Left colon (tissue), 2 donors: Measurements from ENCODE around the gene PLA2R1. TPM values are rescaled to one million over a fixed set of nuclear protein-coding genes. Genes with fewer than 3 reads are reported as not detected.
A peak's percentile ranks its signal among the peaks of the same experiment; 100 is the strongest.

Experiments
- ATAC-seq: fragments of 200-7000 bp; cut with Tn5 transposase; one replicate; pipeline ENCODE4 v1.9.1; 2020; ENCODE audit warnings: mild to moderate bottlenecking, moderate library complexity
- DNase-seq, 2 donors: peaks; one replicate each; pipeline ENCODE4 v3.0.0-alpha.2; 2020
- intact Hi-C, 2 donors: fragments of 100-400 bp; cut with DNase I in 1 of 2; cut with micrococcal nuclease in 1 of 2; formaldehyde crosslinking; loops; one replicate each; pipeline versions ENCODE4 v1.11.2 to v1.14.0; 2022; cut with DNase I, micrococcal nuclease
- long read RNA-seq: library from polyadenylated mRNA; unstranded; transcript quantifications from one replicate; pipeline ENCODE4 v2.0.0, GENCODE V29; 2021
- total RNA-seq, 2 donors: library from RNA; stranded (reverse); fragmentation: NEBNext Ultra II Directional; extraction: Animal tissue kit (Norgen Biotek cat#: 25700); gene quantifications; one replicate each; pipeline ENCODE4 v1.2.1, GENCODE V29; 2021
- donor health status: DM: no; HTN: no; CAD: no.
- donor health status: DM: yes; HTN: yes; CAD: no.

PLA2R1 gene
- total RNA-seq, result 10 to 100 TPM in 1 of 2 donors, 1 to 10 TPM in 1; 6.8 to 11.4 TPM
- long read RNA-seq, partial matches to known transcripts, result 1 of 5 reads
- long read RNA-seq, other reads (novel, unspliced or antisense), result 4 of 5 reads

DNA sequence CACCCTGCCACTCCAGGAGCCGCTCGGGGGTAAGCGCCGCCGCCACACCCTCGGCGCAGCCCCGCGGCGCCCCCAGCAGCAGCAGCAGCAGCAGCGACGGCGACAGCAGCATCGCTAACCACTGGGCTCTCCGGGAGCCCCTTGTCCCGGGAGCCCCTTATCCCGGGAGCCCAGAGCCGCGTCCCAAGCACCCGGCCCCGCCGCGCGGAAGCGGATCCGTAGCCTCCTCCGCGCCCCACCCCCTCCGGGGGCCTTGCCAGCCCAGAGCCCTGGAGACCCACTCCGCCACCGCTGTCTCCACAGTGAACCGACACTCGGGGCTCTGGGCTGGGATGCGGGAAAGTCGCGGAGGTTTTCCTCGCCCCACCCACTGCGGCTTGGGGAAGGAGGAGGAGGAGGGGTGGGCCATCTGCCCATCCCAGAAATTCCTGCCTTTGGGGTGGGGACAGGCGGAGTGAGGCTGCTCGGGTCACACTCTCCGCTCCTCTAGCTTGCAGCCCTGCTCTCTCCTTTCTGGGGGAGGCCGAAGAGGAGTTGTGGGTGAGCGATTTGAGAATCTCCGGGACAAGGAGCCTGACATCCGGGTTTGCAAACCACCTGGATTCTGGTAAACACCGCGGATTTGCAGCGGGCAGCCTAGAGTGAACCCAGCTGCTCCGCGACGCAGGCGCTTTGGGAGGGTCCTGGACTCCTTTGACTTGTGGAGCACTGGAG, at the start of gene PLA2R1:
PLA2R1 (minus strand) TSS at position 324 of the 714 bp plus-strand sequence; CDS start at position 112, 212 bp downstream.
- intact Hi-C loops, result no loop called here
- DNase-seq (peak; percentile 67 to 69), ATAC-seq (peak; percentile 78)

DNA sequence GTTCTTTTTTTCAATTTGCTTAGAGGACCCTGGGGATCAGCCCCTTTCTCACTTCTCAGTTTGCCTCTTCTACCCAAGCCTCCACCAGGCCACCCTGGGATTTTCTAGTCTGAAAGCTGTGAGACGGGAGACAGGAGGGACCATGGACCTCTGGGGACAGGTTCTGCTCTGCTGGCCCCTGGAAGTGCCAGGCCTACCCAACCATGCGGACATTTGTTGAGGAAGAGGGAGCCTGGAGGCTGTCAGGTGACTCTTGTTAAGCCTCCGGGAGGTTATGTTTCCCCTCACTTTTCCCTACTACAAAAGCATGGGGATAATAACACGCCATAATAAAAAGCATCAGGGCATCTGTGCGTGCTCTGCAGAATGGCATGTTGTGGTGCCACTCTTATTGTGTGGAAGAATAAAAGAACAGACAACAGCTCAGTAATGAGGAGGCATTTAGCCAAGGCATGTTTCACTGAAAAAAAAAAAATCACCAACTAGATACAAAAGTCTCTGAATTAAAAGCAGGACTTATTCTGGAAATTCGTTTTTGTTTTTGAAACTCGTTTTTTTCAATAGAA, 48.3 kb upstream of the PLA2R1 start:
- intact Hi-C loops, result loop anchor here in 1 of 2 donors (5.0 kb wide), 1 partner anchor 887 kb away; no protein-coding TSS in a partner anchor
- DNase-seq, result no peak
- ATAC-seq, result no peak

DNA sequence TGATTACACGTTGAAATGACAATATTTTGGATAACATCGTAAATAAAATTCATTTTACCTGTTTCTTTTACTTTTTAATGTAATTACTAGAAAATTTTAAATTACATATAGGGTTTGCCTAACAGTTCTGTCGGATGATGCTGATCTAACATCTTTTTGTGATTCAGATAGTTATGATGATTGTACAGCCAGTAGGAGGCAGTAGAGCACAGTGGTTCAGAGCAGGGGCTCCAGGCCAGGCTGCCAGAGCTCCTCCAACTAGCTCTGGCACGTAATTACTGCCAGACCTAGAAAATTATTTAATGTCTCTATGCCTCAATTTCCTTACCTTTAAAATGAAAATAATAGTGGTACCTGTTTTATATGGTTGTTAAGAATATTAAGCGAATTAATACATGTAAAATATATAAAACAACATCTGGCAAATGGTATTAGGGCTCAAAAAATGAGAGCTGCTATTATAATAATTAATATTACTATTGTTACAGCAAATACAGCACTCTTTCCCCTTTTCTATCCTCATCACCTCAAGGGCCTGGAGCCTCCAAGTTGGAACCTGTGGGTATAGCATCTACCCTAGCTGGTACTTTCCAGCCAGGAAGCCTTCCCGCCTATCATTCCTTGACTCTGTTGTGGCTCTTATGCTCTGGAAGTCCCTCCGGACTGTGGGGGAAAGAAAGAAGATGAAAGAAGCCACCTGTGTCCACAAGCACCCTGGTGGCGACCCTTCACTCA, 47.7 kb upstream of the PLA2R1 start:
- intact Hi-C loops, result loop anchor here in 1 of 2 donors (5.0 to 10.0 kb wide), 2 partner anchors 887 to 955 kb away; no protein-coding TSS in a partner anchor
- ATAC-seq, result peak; percentile 84

DNA sequence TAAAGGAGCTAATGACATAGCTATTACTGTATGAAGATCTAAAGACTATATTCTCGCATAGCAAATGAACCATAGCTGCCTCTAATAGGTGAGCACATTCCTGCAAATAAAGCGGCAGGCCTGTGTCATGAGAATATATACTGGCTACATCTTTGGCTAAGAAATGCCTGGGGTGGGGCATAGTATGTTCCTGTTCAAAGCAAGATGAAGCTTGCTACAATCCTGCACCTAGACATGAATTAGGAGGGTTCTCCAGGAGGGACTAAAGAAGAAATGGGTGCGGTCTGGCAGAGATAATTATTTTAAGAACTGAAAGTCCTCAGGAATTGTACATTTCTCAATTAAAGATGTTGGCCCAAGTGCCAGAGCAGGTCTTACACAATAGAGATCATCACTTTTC, 46.8 kb upstream of the PLA2R1 start:
- DNase-seq, result no peak
- no peak for ATAC-seq
- intact Hi-C loops, result loop anchor here in 1 of 2 donors (10.0 kb wide), 1 partner anchor 956 kb away; no protein-coding TSS in a partner anchor

More for the DNA sequence above, 47.7 kb upstream of the PLA2R1 start:
- peak; percentile 54 for DNase-seq

DNA sequence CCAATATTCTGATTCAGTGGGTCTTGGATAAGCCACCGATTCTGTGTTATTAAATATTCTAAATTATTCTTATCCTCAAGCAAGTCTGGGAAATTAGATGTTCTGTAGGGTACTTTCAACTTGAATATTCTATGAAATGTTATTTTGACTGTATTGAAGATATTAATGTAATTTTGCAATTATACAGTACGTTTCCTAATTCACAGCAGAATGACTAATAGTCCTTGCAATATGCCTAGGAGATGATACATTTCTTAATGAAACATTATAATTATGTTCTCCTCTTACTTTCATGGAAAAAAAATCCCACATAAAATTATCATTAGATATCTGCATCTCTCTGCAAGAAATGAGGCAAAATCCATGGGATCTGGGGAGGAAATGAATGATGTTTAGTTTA, 46.2 kb upstream of the PLA2R1 start:
- ATAC-seq, result no peak
- intact Hi-C loops, result loop anchor here in 1 of 2 donors (10.0 kb wide), 1 partner anchor 956 kb away; no protein-coding TSS in a partner anchor
- no peak for DNase-seq

DNA sequence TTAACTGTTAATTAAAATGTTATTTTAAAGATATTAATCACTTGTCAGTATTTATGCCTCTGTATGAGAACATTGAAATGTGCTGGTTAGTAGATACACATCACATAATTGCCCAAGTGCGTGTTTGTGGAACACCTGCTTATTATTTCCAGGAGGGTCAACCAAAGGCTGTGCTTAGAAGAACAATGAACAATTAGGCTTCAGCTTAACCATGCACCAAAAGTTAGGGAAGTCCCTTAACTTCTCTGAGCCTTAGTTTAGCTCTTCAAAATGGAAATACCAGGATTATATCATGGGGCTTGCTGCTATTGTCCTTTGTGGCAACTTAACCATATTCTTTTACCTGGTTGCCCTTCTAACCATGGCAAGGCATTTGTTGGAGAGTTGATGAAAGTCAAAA, 43.0 kb upstream of the PLA2R1 start:
- intact Hi-C loops, result loop anchor here in 1 of 2 donors (10.0 kb wide), 1 partner anchor 959 kb away; no protein-coding TSS in a partner anchor
- ATAC-seq, result no peak

DNA sequence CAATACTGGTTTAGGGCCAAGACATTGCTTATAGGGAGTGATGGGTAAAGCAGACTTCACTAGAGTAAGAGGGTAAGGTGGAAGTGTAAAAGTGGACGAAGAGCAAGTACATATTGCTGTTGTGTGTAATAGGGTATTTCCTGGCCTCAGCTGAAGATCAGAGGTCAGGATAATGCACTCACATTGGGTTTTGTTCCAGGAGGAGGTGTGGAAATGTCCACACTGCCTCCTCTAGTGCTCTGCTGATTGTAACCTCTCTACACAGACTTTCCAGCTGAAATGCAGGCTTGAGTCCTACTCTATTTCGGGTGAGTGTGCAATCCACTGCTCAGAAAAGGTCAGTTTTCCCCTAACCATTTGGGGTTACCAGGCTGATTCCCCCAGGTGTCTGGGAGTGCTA, 41.7 kb upstream of the PLA2R1 start:
- ATAC-seq (no peak), DNase-seq (no peak)
- intact Hi-C loops, result loop anchor here in 1 of 2 donors (10.0 kb wide), 1 partner anchor 961 kb away; no protein-coding TSS in a partner anchor

More for the DNA sequence above, 43.0 kb upstream of the PLA2R1 start:
- no peak for DNase-seq

DNA sequence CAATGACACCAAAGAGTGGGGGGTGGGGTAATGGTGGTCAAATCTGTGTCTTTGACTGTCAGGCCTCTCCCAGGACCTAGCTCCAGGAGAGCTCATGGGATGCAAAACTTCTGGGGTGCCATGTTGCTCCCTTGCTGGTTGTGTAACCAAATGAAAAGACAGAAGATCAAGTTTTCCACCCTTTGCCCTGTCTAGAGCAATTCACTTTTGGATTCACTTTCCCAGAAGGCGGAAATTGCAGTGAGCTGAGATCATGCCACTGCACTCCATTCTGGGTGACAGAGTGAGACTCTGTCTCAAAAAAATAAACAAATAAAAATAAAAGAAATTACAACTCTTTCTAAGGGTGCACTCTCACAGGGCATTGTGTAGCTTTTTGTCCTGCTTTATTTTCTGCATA, 34.9 kb upstream of the PLA2R1 start:
- intact Hi-C loops, result no loop called here
- ATAC-seq (peak; percentile 95), DNase-seq (no peak)

DNA sequence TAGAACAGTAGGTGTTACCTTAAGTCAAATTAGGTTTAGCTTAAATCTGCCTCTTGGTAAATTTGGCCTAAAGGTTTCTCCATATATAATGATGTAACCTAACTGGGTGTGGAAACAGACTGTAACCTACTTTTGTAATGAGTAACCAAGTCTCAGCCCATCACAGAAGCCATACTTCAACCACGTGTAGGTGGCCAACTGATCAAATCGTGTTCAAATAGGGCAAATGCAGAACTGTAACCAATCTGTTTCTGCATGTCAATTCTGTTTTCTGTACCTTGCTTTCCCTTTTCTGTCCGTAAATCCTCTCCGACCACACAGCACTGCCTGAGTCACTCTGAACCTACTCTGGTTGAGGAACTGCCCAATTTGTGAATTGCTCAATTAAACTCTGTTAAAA, 34.0 kb upstream of the PLA2R1 start:
- intact Hi-C loops, result no loop called here
- no peak for DNase-seq
- no peak for ATAC-seq

DNA sequence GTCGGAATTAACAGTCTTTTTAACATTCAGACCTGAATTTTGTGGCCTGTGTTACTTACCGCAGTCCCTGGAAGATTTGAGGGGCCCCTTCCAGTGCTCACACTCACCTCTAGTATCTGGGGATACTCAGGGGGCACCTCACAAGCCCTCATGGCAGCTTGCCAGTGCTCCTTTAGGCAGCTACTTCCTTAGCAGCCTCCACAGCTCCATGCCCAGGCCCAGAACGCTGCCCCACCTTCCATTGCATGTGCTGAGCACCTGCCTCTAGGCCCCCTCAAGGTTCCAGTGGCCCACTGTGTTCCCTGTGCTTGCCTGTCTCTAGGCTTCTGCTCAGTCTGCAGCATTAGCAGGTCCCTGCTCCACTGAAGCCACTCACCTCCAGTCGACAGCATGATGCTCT, 30.0 kb upstream of the PLA2R1 start:
- intact Hi-C loops, result no loop called here
- ATAC-seq, result no peak
- DNase-seq, result no peak

DNA sequence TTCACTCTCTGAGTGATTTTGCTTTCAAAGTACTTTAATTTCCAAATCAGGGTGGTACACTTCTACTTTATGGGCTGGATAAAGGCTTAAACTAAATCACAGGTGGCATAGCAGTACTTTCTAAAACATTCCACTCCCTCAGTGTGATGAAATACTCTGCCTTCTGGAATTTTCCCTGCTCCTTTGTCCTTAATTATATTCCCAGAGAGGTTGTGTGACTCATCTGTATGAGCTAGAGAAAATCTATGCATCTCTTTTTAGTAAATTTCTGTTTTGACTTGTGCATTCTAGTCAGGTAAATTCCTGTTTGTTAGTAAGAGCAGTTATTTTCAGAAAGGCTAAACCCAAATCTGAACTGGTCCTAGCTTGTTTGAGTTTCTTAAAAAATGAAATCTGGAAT, 29.0 kb upstream of the PLA2R1 start:
- intact Hi-C loops, result no loop called here
- no peak for DNase-seq
- ATAC-seq, result no peak

DNA sequence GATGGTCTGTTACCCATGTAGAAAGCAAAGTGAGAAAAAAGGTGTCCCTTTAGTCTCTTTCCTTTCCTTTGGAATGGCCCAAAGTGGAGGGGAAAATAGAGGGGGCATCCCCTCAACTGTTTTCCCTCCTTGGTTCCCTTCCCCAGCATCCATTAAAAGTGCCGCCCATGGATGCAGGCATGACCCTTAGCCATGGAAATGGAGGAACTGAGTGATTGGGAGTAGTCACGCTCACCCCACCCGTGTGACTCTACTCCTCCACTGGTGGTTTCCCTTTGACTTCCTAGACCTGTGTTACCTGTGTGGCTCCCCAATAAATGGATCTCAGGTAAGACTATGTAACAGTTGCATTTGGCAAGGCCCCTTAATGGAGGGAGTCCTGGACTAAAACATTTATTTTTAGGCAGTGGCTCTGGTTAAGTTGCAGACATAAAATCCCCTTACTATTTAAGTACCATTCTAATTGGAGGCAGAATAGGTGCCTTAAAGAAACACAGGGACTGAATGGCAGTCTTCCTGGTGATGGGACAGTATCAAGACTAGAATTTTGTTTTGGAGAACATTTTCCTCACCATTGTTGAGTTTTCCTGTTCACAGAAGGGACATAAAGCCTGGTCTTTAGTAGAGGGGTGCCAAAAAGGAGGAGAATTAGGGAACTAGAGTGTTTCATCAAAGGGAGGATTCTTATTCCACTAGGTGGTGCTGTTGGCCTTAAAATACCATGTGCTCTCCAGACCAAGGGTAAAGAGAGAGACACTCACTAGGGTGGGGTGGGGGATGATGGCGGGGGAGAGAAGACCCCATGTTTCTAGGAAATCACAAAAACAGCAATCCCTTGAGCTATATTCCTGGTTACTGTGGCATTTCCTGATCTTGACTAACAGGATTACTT, 25.7 kb upstream of the PLA2R1 start:
- DNase-seq, result no peak

DNA sequence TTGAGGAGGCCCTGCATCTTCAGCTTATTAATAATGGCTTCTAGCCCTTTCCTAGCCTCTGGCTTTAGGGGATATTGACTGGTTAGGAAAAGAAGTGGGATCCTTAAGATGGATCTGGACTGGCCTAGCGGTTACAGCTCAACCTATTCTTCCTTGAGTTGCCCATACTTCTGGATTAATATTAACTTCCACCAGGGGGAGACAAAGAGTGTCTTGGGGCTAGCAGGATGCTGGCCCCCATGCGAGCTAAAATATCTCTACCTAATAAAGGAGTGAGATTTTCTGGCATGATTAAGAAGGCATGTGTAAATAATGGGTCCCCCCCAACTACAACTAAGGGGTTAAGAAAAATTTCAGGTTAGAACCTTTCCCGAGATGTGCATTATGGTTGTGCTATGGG, 23.2 kb upstream of the PLA2R1 start:
- ATAC-seq, result no peak
- intact Hi-C loops, result no loop called here
- DNase-seq, result no peak

More for the DNA sequence above, 25.7 kb upstream of the PLA2R1 start:
- peak; percentile 40 for ATAC-seq
- intact Hi-C loops, result no loop called here

DNA sequence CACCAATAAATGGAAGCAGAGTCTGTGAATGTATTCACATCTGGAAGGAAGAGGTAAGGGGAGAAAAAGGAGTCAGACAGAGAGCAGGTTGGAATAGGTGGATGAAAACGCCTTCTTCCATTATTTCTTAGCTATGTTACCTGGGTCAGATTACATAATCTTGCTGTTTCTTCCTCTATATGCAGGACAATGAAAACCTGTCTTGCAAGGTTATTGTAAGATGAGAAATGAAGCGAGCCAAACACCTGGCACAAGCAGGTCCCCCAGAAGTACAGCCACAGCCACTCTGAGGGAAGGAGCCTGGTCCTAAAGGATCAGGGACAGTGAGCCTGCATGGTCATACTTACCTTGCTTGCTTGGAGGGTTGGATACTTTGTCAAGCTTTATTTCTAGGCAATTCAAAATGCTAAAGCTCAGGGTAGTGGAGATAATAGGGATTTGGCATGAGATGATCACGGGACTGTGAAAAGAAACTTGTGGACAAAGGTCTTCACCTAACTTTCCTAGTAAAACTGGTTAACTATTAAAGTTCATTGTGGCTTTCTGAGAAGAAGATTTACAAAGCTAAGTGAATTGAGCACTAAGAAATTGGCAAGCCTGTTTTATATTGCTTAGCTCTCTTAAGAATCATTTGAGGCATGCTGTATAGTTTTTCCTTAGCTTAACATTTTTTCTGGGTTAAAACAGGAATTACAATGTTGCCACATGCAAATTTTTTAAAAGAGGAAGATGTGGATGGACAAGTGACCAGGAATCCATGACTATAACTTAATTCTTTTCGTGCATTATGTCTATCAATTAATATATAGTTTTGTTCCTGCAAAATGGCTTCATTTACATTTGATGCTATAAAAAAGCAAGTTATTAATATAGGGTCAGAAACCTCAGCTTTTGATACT, 15.7 kb upstream of the PLA2R1 start:
- intact Hi-C loops, result no loop called here
- no peak for DNase-seq
- ATAC-seq, result peak; percentile 60

DNA sequence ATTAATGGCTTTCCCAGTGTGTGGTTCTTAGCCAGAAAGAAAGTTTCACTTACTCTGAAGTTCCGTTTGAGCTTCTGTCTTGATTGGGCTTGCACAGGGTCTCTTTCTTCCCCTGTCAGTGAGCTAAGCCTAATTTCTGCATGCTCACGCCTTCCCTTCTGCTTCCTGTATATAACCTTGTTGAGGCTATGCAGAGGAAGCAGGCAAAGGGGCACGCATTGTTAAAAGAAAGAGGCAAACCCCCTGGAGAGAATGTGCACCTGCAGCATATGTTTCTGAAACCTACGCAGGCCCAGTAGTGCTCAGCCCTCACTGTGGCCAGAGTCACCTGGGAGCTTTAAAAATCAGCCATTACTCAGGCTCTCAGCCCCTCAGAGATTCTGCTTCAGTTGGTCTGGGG, 14.5 kb upstream of the PLA2R1 start:
- intact Hi-C loops, result no loop called here
- ATAC-seq, result peak; percentile 15
- DNase-seq, result no peak

DNA sequence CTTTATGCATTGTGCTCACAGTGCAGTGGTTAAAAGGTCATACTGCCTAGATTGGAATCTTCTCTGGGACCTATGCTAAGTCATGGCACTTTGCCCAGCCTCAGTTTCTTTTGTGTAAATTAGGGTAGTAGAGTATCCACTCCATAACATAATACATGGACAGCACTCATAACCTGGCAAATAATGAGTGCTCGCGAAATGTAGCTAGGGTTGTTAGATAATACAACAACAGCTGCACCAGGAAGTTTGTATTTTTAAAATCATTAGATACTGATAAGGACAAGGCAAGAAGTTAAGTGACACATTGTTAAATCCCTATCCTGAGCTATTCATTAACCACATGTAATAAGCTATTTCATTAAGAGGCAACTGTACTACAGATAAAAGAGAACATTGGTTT, 13.8 kb upstream of the PLA2R1 start:
- DNase-seq (no peak), ATAC-seq (peak; percentile 53)
- intact Hi-C loops, result no loop called here

DNA sequence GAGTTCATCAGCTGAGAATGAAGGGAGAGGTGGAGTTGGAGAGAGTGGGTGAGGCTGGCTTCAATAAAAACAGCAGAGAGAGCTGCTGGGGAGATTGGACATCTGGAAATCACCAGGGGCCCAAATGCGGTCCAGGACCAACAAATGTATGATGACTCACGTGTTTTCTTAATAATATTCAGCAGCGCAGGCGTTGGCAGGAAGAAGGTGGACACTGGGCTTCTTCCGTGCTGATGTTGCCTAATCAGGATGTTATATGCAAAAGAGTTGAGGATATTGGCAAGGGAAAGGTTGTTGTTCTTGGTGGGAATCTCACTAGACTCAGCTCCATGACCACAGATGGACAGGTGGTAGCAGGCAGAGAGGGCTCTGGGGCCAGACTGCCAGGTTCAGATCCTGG, 12.8 kb upstream of the PLA2R1 start:
- ATAC-seq (peak; percentile 36), DNase-seq (peak in 1 of 2 donors; percentile 45)
- intact Hi-C loops, result no loop called here
